ENCODE data around the gene SMARCA4. TPM values are rescaled to one million over a fixed set of nuclear protein-coding genes. Genes with fewer than 3 reads are reported as not detected.

The SMARCA4 gene
- total RNA-seq, 4 donors from 2014 or later, result 81.9 to 460 (median 118) TPM

GRCh38 chr19:11054200-11054599, 93.4 kb downstream of the SMARCA4 start:
- H3K9me3 ChIP-seq, result no peaks in the 10 kb centered on the region
- no peak for DNase-seq
- intact Hi-C loops (cut with DNase I; ENCODE audit: low total_unique reads) (no loop called here), in situ Hi-C loops (cut with MboI; ENCODE audit: low pct_ligation_motif_present in 1 of 4, low pct_unique_long_range_greater_than_20kb in 1 of 4, low sequenced_read_pairs in 3 of 4) (no loop called here)
- no peak overlapping the region for H3K4me3 ChIP-seq
- no peak overlapping the region for H3K27ac ChIP-seq
- 90 to 93% methylated on average over 3 to 8 of the region's 8 CpGs for WGBS, 2 donors (ENCODE audit: low coverage in 1 of 2)
- no peak for TF ChIP-seq EP300 (IDR thresholded peaks at IDR 0.05; ENCODE audit: low read depth)
- no peak for TF ChIP-seq CTCF (IDR thresholded peaks at IDR 0.05)
- TF ChIP-seq POLR2A (IDR thresholded peaks at IDR 0.05), result no peak
- TF ChIP-seq POLR2AphosphoS5 (IDR thresholded peaks at IDR 0.05), result no peak
- H3K36me3 ChIP-seq, result peaks cover 0 to 3% (median 0%) of the 10 kb centered on the region in 4 donors
- peaks cover 0 to 3% (median 0%) of the 10 kb centered on the region in 4 donors for H3K4me1 ChIP-seq
- H3K27me3 ChIP-seq, result no peaks in the 10 kb centered on the region

- no peaks in the 10 kb centered on the region for H3K9me3 ChIP-seq
- peaks cover 0 to 3% (median 0%) of the 10 kb centered on the region in 4 donors for H3K36me3 ChIP-seq
- peaks cover 0 to 3% (median 0%) of the 10 kb centered on the region in 4 donors for H3K4me1 ChIP-seq
- no peak overlapping the region for H3K4me3 ChIP-seq
- no peaks in the 10 kb centered on the region for H3K27me3 ChIP-seq
- no peak overlapping the region for H3K27ac ChIP-seq
- TF ChIP-seq POLR2A (IDR thresholded peaks at IDR 0.05) (no peak), CTCF (IDR thresholded peaks at IDR 0.05) (no peak), EP300 (IDR thresholded peaks at IDR 0.05; ENCODE audit: low read depth) (no peak), POLR2AphosphoS5 (IDR thresholded peaks at IDR 0.05) (no peak)
- intact Hi-C loops (cut with DNase I; ENCODE audit: low total_unique reads), result no loop called here
- in situ Hi-C loops (cut with MboI; ENCODE audit: low pct_ligation_motif_present in 1 of 4, low pct_unique_long_range_greater_than_20kb in 1 of 4, low sequenced_read_pairs in 3 of 4), result no loop called here
- whole genome bisulfite sequencing, 2 donors (ENCODE audit: low coverage in 1 of 2), result 80 to 85% methylated on average over 1 to 8 of the region's 8 CpGs
- DNase-seq, result no peak
Observed at GRCh38 chr19:11054628-11055027, 93.8 kb downstream of the SMARCA4 start.

- H3K27ac ChIP-seq, result no peak overlapping the region
- H3K4me1 ChIP-seq, result no peaks in the 10 kb centered on the region
- DNase-seq, result no peak
- 95% methylated on average over 34 of the region's 34 CpGs; no CpG with 5 or more reads in 1 of the 2 donors for WGBS, 2 donors (ENCODE audit: low coverage in 1 of 2)
- no peaks in the 10 kb centered on the region for H3K9me3 ChIP-seq
- in situ Hi-C loops (cut with MboI; ENCODE audit: low pct_ligation_motif_present in 1 of 4, low pct_unique_long_range_greater_than_20kb in 1 of 4, low sequenced_read_pairs in 3 of 4), result no loop called here
- H3K27me3 ChIP-seq, result no peaks in the 10 kb centered on the region
- H3K4me3 ChIP-seq, result no peak overlapping the region
- TF ChIP-seq EP300 (IDR thresholded peaks at IDR 0.05; ENCODE audit: low read depth) (no peak), CTCF (IDR thresholded peaks at IDR 0.05) (no peak), POLR2AphosphoS5 (IDR thresholded peaks at IDR 0.05) (no peak), POLR2A (IDR thresholded peaks at IDR 0.05) (no peak)
- H3K36me3 ChIP-seq, result peaks cover 0 to 10% (median 4%) of the 10 kb centered on the region in 4 donors
- intact Hi-C loops (cut with DNase I; ENCODE audit: low total_unique reads), result no loop called here
Observed at GRCh38 chr19:11058246-11059030, 97.6 kb downstream of the SMARCA4 start.

GRCh38 chr19:11059511-11060358, 98.9 kb downstream of the SMARCA4 start:
- Histone ChIP-seq H3K27ac (no peak overlapping the region), H3K36me3 (peaks cover 0 to 10% (median 4%) of the 10 kb centered on the region in 4 donors), H3K27me3 (no peaks in the 10 kb centered on the region), H3K4me1 (no peaks in the 10 kb centered on the region), H3K9me3 (no peaks in the 10 kb centered on the region), H3K4me3 (no peak overlapping the region)
- no peak for DNase-seq
- TF ChIP-seq CTCF (IDR thresholded peaks at IDR 0.05) (no peak), POLR2AphosphoS5 (IDR thresholded peaks at IDR 0.05) (no peak), POLR2A (IDR thresholded peaks at IDR 0.05) (no peak)
- in situ Hi-C loops (cut with MboI; ENCODE audit: low pct_ligation_motif_present in 1 of 4, low pct_unique_long_range_greater_than_20kb in 1 of 4, low sequenced_read_pairs in 3 of 4) (no loop called here), intact Hi-C loops (cut with DNase I; ENCODE audit: low total_unique reads) (no loop called here)
- 97% methylated on average over 7 to 39 of the region's 43 CpGs for WGBS, 2 donors (ENCODE audit: low coverage in 1 of 2)
